PFSK-1 (cell line): Measurements from ENCODE around the gene NDC1.

ENCODE experiments used
- SIN3A ChIP-seq: IDR thresholded peaks from 2 replicates; pipeline ENCODE4 v1.6.1; 2012; ENCODE audit warnings: mild to moderate bottlenecking, low read length, moderate library complexity, borderline replicate concordance; ENCODE audit not compliant: insufficient read depth
- TF ChIP-seq, protein P1 (sequence below), 2 experiments: IDR thresholded peaks; 2 replicates each; pipeline versions ENCODE4 v1.6.1 to v1.8.0; 2011 to 2012; ENCODE audit warnings: low read depth in 2 of 2, low read length in 2 of 2, control low read depth in 1 of 2, inconsistent platforms in 1 of 2, mild to moderate bottlenecking in 1 of 2, moderate library complexity in 1 of 2; ENCODE audit not compliant: insufficient read depth in 1 of 2

DNA sequence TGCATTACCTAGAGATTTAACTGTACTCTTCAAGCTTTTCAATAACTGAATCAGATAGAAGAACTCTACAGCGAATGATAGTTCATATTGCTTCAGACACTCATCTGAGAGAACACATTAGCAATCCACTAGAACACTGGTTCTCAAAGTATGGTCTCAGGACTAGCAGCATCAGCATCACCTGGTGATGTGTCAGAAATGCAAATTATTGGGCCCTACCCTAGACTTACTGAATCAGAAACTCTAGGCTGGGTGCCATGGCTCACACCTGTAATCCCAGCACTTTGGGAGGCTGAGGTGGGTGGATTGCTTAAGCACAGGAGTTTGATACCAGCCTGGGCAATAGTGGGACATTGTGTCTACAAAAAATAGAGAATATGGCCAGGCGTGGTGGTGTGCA lies 74.2 kb downstream of the NDC1 start:
- no peak for TF ChIP-seq SIN3A
- TF ChIP-seq, protein P1, sequence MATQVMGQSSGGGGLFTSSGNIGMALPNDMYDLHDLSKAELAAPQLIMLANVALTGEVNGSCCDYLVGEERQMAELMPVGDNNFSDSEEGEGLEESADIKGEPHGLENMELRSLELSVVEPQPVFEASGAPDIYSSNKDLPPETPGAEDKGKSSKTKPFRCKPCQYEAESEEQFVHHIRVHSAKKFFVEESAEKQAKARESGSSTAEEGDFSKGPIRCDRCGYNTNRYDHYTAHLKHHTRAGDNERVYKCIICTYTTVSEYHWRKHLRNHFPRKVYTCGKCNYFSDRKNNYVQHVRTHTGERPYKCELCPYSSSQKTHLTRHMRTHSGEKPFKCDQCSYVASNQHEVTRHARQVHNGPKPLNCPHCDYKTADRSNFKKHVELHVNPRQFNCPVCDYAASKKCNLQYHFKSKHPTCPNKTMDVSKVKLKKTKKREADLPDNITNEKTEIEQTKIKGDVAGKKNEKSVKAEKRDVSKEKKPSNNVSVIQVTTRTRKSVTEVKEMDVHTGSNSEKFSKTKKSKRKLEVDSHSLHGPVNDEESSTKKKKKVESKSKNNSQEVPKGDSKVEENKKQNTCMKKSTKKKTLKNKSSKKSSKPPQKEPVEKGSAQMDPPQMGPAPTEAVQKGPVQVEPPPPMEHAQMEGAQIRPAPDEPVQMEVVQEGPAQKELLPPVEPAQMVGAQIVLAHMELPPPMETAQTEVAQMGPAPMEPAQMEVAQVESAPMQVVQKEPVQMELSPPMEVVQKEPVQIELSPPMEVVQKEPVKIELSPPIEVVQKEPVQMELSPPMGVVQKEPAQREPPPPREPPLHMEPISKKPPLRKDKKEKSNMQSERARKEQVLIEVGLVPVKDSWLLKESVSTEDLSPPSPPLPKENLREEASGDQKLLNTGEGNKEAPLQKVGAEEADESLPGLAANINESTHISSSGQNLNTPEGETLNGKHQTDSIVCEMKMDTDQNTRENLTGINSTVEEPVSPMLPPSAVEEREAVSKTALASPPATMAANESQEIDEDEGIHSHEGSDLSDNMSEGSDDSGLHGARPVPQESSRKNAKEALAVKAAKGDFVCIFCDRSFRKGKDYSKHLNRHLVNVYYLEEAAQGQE (IDR thresholded peaks at IDR 0.05; ENCODE audit: insufficient read depth in 1 of 2, low read depth in 2 of 2, low read length in 2 of 2) = no peak
